GM19324 (cell line): ENCODE results near the gene LITAF.
"Not testable (repeated sequence)": the region's sequence is repeated elsewhere in the genome, so short reads cannot be mapped to it uniquely, and the experiment has no call there.

Source experiments
- ATAC-seq: cut with Tn5 transposase; IDR thresholded peaks from one replicate; pipeline ENCODE4 v1.9.1; 2021; ENCODE audit warnings: mild to moderate bottlenecking, moderate library complexity; ENCODE audit not compliant: unreplicated experiment, low FRiP score

Gene LITAF

DNA sequence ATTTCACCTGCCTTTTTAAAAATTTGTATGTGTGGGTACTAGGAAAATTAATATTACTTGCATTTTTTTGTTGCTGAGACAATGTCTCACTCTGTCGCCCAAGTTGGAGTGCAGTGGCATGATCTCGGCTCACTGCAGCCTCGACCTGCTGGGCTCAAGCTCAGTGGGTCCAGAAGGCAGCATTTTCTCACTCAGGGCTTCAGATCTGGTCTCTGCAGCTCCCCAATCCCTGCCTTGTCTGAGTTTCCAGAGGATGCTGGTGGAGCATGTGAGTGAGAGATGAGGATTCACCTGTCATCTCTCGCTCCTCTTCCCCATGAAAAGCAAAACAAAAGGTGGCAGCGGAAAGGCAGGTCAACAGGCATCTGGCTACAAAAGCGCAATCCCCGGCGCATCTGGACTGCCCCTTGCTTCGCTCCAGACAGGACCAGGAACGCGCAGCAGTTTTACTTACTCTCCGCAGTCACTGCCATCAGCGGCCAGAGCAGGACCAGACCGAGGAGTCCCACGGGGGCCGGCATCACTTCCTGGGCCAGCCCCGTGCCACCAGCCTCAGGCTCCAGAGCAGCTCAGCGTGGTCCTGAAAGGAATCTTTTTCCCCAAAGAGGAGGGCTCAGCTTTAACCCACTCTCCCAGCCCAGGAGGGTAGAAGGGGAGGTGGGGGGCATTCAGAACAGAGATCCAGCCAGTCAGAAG lies 59.9 kb downstream of the LITAF start:
- no peak for ATAC-seq

DNA sequence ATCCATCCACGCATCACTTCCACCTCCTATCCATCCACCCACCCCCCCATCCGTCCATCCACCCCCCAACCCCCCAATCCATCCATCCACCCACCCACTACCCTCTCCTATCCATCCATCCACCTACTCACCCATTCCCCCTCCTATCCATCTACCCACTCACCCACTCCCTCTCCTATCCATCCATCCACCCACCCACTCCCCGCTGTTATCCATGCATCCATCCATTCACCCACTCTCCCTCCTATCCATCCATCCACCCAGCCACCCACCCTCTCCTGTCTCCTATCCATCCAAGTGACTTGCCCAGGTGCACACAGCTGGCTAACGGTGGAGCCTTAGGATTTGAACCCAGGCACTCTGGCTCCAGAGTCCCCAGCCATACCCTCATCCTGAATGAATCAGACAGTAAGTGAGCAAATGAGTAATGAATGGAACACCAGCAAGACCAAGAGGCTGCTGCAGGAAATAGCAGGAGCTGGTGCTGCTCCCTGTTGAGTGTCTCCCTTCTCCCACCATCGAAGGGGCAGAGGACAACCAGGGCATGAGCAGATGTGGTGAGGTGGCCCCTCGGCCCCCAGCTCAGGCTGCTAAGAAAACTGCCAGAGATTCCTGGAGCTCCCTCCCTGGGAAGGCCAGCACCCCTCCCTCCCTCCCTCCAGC lies 62.5 kb downstream of the LITAF start:
- no peak for ATAC-seq

DNA sequence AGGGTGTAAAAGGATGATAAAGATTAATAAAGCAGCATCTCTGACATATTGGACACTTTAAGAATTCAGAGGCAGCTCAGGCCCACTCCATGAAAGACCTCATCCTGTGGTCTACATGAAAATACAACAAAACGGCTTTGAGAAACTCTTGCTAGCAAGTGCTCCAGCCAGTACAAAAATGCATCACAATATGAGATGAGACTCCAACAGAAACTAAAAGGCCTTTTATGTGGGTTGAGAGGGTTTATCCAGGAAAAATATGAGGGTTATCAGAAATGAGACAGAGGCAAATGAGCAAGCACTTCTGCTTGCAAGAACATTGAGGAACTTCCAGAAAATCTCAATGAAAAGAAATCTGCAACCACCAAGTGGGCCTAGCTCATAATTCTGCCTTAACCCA lies 65.7 kb downstream of the LITAF start:
- ATAC-seq, result no peak

GRCh38 chr16:11520442-11520841 lies 66.3 kb downstream of the LITAF start:
- no peak for ATAC-seq

DNA sequence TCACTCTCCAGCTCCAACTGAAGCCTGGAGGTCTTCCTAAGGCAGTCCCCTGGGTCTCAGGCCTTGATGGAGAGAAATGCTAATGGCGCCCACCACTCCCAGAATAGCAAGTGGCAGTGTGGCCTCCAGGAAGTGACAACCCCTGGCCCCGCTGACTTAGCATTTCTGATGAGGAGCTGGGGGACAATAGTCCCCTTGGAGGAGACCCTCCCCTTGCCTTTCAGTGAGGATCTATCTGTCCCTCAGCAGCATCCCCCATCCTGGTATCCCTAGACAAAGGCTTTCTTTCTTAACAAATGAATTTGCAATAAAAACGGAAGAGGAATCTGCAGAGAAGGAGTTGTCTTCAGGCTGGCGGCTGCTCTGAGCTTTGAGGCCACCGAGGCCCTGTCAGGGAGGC lies 68.8 kb downstream of the LITAF start:
- no peak for ATAC-seq

GRCh38 chr16:11515540-11516430 lies 70.9 kb downstream of the LITAF start:
- no peak for ATAC-seq

DNA sequence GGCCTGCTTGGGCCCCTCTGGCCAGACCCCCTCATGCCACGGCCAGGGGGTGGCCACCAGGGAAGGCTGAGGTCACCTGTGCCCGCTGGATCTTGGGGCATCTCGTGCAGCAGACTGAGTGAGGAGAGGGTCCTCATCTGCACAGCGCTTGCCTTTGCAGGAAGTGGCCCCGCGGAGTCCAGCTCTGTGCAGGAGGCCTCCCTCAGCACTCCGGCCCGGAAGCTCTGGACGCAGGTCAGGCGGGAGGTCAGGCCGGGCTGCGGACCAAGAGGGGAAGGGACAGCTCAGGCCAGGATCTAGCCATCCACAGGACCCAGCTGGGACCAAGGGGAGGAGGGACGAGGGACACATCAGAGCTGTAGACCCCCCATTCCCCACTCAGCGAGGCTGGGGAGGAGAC lies 72.4 kb downstream of the LITAF start:
- no peak for ATAC-seq

GRCh38 chr16:11513366-11513765 lies 73.4 kb downstream of the LITAF start:
- ATAC-seq, result not testable (repeated sequence)

GRCh38 chr16:11511801-11512200 lies 74.9 kb downstream of the LITAF start:
- no peak for ATAC-seq

DNA sequence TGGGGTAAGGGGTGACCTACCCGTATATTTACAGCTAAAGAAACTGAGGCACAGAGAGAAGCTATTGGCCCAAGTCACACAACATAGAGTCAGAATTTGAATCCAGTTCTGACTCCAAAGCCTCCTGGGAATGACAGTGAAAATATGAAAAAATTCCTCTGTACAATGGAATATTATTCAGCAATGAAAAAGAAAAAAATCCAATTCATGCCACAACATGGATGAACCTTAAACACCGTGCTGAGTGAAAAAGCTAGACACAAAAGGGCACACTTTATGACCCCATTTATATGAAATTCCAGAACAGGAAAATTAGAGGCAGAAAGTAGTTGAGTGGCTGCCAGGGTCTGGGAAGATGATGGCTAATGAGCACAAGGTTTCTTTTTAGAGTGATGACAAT lies 75.4 kb downstream of the LITAF start:
- no peak for ATAC-seq

DNA sequence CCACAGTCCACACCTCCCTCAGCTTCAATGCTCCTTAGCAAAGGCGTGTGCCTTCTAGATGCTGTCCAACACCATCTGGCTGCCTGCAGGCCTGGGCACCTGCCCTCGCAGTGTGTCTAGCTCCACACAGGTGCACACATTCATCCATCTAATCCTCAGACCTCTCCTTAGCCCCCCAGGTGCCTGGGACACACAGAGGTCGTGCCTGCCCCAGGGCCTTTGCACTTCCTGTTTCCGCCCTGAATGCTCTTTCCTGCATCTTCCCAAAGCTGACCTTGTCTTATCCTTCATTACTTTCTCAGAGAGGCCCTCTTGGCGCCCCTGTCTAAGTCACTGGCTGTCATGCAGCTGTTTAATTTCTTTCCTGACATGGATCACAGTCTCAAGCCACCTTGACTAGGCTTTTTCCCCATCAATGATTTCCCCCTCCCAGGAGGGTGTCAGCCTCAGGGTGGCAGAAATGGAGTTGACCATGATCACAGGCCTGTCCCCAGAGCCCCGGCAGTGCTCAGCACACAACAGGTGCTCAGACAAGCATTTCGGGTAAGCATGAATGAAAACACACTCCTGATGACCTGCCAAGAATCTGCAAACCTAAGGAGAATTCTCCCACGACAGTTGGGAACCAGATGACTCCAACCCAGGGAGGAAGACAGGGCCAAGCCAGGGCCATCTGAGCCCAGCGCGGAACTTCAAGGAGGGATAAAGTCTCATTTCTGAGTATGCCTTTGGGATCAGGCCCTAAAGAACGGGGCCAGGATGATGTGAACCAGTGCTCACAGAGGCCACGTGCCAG lies 76.3 kb downstream of the LITAF start:
- ATAC-seq, result no peak

DNA sequence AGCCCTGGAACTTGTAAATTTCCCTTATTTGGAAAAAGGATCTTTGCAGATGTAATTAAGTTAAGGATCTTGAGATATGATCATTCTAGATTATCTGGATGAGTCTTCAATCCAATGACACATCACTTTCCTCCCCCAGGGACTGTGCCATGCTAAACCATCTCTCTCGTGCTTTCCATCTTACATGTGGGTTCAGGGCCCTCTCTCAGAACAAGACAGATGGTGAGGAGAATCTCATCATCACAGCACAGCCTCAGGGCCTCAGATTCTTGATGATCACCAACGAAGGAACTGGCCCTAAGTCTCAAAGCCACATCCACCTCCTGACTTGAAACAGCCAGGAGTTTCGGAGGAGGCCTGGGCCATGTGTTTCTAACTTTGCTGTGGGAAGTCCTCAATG lies 78.7 kb downstream of the LITAF start:
- ATAC-seq, result no peak

- ATAC-seq, result no peak
Measured at GRCh38 chr16:11507350-11507749, 79.4 kb downstream of the LITAF start.

DNA sequence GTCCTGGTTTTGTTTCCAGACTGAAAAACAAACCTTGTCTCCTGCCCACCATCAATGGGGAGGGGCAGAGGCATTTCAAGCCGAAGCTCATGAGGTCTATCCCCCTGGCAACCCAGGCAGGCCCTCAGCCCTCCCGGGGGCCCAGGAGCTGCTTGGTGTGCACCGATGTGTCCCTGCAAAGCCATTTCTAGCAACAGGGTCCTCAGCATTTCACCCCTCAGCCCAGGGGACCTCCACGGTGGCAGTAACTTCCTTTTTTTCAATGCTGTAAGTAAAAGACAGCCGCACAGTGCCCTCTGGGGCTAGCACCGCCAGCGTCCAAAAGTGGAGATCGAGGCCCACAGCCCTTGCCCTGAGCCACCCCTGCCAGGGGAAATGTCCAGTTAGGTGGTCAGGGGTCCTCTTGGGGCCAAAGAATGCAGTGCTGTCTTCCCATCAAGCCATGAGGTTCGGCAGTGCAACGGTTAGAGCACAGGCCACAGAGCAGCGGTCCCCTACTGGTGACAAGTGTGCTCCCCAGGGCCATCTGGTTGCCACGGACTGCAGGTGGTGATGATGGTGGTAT lies 79.9 kb downstream of the LITAF start:
- ATAC-seq, result no peak

- ATAC-seq, result not testable (repeated sequence)
Measured at GRCh38 chr16:11504261-11504660, 82.5 kb downstream of the LITAF start.

DNA sequence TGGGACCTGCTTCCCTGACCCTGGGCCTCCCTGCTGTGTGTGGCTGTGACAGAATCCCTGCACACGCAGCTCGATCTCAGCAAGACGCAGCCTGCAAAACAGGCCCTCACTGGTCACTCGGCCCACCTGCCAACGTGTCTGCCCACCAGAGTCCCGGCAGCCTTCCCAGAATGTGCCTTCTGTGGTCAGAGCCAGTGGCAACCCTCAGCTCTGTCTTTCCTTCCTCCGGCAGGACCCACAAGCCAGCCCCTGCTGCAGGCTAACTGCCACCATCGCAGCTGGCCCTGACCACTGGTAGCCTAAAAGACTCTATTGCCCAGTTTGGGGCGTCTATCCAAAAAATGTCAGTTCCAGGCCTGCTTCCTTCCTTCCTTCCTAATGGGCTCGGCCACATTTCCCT lies 83.2 kb downstream of the LITAF start:
- ATAC-seq, result no peak

DNA sequence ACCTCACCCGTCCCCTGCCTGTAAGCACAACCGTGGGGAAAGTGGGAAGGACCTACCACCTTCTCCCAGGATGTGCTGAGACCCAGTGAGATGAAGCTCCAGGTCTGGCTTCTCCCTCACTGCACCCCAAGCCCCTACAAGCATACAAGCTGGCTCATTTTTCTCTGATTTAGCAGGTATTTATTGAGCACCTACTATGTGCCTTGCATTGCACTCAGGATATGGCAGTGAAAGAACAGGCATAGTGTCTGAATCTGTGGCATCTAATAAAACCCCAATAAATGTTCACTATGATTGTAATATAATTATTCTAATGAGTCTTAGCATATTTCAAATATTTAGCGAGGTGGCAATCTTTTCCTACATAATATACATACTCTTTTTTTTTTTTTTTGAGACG lies 84.5 kb downstream of the LITAF start:
- ATAC-seq, result no peak

DNA sequence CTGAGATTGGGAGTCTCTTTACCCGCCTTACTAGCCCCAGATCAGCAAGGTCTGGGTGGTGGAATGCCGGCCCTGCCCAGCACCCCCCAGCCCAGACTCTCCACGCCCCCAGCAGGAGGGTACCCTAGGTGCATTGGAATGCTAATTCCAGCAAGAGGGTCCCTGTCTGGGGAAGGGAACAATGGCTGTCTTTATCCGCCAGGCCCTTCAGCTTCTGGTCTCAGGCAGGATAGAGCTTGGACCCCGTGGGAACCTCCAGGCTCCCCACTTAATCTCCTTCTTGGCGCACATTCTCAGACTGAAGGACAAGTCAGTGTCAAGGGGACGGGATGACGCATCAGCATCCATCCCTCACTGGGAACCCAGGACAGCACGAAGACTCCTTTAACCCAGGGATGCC lies 85.1 kb downstream of the LITAF start:
- no peak for ATAC-seq

GRCh38 chr16:11500700-11501346 lies 85.9 kb downstream of the LITAF start:
- no peak for ATAC-seq
